ENCODE data around the gene DAB2IP. TPM values are rescaled to one million over a fixed set of nuclear protein-coding genes. Genes with fewer than 3 reads are reported as not detected.

DAB2IP gene
- total and polyA plus RNA-seq, 2 experiments from 2014 or later, result 8.9 to 42.8 TPM

- TF ChIP-seq EZH2 (IDR thresholded peaks at IDR 0.05; ENCODE audit: low read depth, unreplicated experiment) (no peak), NANOG (IDR thresholded peaks at IDR 0.05; ENCODE audit: borderline replicate concordance) (no peak), ZNF114 (CRISPR knock-in tag; IDR thresholded peaks at IDR 0.05) (no peak), CREB1 (CRISPR knock-in tag; IDR thresholded peaks at IDR 0.05; ENCODE audit: low read depth) (no peak), ZNF331 (CRISPR knock-in tag; IDR thresholded peaks at IDR 0.05; ENCODE audit: low read depth) (no peak), STAT1 (IDR thresholded peaks at IDR 0.05; ENCODE audit: unreplicated experiment) (no peak), JUNB (IDR thresholded peaks at IDR 0.05; ENCODE audit: unreplicated experiment) (no peak), REST (IDR thresholded peaks at IDR 0.05; ENCODE audit: unreplicated experiment) (no peak), CTCF (conservative IDR thresholded peaks at IDR 0.05; ENCODE audit: low read depth in 2 of 2) (no peak), POLR2AphosphoS5 (IDR thresholded peaks at IDR 0.05; ENCODE audit: low read depth) (no peak), EZH2phosphoT487 (IDR thresholded peaks at IDR 0.05; ENCODE audit: unreplicated experiment) (no peak)
- TF ChIP-seq, protein P1, sequence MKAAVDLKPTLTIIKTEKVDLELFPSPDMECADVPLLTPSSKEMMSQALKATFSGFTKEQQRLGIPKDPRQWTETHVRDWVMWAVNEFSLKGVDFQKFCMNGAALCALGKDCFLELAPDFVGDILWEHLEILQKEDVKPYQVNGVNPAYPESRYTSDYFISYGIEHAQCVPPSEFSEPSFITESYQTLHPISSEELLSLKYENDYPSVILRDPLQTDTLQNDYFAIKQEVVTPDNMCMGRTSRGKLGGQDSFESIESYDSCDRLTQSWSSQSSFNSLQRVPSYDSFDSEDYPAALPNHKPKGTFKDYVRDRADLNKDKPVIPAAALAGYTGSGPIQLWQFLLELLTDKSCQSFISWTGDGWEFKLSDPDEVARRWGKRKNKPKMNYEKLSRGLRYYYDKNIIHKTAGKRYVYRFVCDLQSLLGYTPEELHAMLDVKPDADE (IDR thresholded peaks at IDR 0.05), result no peak
- TF ChIP-seq, protein P2, sequence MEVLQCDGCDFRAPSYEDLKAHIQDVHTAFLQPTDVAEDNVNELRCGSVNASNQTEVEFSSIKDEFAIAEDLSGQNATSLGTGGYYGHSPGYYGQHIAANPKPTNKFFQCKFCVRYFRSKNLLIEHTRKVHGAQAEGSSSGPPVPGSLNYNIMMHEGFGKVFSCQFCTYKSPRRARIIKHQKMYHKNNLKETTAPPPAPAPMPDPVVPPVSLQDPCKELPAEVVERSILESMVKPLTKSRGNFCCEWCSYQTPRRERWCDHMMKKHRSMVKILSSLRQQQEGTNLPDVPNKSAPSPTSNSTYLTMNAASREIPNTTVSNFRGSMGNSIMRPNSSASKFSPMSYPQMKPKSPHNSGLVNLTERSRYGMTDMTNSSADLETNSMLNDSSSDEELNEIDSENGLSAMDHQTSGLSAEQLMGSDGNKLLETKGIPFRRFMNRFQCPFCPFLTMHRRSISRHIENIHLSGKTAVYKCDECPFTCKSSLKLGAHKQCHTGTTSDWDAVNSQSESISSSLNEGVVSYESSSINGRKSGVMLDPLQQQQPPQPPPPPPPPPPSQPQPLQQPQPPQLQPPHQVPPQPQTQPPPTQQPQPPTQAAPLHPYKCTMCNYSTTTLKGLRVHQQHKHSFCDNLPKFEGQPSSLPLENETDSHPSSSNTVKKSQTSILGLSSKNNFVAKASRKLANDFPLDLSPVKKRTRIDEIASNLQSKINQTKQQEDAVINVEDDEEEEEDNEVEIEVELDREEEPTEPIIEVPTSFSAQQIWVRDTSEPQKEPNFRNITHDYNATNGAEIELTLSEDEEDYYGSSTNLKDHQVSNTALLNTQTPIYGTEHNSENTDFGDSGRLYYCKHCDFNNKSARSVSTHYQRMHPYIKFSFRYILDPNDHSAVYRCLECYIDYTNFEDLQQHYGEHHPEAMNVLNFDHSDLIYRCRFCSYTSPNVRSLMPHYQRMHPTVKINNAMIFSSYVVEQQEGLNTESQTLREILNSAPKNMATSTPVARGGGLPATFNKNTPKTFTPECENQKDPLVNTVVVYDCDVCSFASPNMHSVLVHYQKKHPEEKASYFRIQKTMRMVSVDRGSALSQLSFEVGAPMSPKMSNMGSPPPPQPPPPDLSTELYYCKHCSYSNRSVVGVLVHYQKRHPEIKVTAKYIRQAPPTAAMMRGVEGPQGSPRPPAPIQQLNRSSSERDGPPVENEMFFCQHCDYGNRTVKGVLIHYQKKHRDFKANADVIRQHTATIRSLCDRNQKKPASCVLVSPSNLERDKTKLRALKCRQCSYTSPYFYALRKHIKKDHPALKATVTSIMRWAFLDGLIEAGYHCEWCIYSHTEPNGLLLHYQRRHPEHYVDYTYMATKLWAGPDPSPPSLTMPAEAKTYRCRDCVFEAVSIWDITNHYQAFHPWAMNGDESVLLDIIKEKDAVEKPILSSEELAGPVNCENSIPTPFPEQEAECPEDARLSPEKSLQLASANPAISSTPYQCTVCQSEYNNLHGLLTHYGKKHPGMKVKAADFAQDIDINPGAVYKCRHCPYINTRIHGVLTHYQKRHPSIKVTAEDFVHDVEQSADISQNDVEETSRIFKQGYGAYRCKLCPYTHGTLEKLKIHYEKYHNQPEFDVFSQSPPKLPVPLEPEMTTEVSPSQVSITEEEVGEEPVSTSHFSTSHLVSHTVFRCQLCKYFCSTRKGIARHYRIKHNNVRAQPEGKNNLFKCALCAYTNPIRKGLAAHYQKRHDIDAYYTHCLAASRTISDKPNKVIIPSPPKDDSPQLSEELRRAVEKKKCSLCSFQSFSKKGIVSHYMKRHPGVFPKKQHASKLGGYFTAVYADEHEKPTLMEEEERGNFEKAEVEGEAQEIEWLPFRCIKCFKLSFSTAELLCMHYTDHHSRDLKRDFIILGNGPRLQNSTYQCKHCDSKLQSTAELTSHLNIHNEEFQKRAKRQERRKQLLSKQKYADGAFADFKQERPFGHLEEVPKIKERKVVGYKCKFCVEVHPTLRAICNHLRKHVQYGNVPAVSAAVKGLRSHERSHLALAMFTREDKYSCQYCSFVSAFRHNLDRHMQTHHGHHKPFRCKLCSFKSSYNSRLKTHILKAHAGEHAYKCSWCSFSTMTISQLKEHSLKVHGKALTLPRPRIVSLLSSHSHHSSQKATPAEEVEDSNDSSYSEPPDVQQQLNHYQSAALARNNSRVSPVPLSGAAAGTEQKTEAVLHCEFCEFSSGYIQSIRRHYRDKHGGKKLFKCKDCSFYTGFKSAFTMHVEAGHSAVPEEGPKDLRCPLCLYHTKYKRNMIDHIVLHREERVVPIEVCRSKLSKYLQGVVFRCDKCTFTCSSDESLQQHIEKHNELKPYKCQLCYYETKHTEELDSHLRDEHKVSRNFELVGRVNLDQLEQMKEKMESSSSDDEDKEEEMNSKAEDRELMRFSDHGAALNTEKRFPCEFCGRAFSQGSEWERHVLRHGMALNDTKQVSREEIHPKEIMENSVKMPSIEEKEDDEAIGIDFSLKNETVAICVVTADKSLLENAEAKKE (CRISPR knock-in tag; IDR thresholded peaks at IDR 0.05), result no peak
- H3K4me2 ChIP-seq, result peak overlapping the region; percentile 62; the same call in 1 of the 2 replicates
- H3K27ac ChIP-seq (ENCODE audit: low read depth), result no peak overlapping the region
- peaks cover 19% of the 10 kb centered on the region for H3K27me3 ChIP-seq (ENCODE audit: insufficient read depth)
- H3K9me2 ChIP-seq (ENCODE audit: insufficient read depth), result no peaks in the 10 kb centered on the region
- ATAC-seq, result no peak
- no peak overlapping the region for H2AFZ ChIP-seq
- Mint-ChIP-seq H3K27me3 (ENCODE audit: insufficient read depth, low read depth, poor library complexity) (peaks cover 21% of the 10 kb centered on the region), H3K27ac (no peak overlapping the region), H3K9me3 (no peaks in the 10 kb centered on the region), H3K36me3 (ENCODE audit: low read depth) (no peaks in the 10 kb centered on the region; the same call in 2 of the 3 replicates), H3K4me1 (peaks cover 27% of the 10 kb centered on the region), H3K4me3 (no peak overlapping the region)
- peaks cover 19% of the 10 kb centered on the region for H3K4me1 ChIP-seq (ENCODE audit: insufficient read depth)
- H3K79me2 ChIP-seq (replicated peaks; ENCODE audit: insufficient read depth), result peaks cover 39% of the 10 kb centered on the region
- no peaks in the 10 kb centered on the region for H3K36me3 ChIP-seq (ENCODE audit: insufficient read depth)
- no peak overlapping the region for H3K4me3 ChIP-seq
- peak; percentile 61 for DNase-seq (ENCODE audit: low spot score)
- H3F3A ChIP-seq (replicated peaks; ENCODE audit: low read depth), result no peaks in the 10 kb centered on the region
- peaks cover 22% of the 10 kb centered on the region for H4K20me1 ChIP-seq (replicated peaks; ENCODE audit: insufficient read depth)
Observed at GRCh38 chr9:121604242-121604641, 47.2 kb upstream of the DAB2IP start.

All from GM23338 (cell line).